GM12864 (cell line): ENCODE data around the gene ADAMTS9.

Experiments
- DNase-seq: peaks from one replicate; pipeline ENCODE4 v3.0.0-alpha.2; 2011; ENCODE audit warnings: low read depth
- H3K4me3 ChIP-seq: 2 replicates; pipeline ENCODE4 v1.5.1; 2011; ENCODE audit warnings: mild to moderate bottlenecking, low read depth, low read length, control low read depth
- TF ChIP-seq, protein P1 (sequence below): IDR thresholded peaks from 2 replicates; pipeline ENCODE4 v1.5.1; 2011; ENCODE audit warnings: low read depth, mild to moderate bottlenecking, moderate library complexity, low read length, control low read depth, inconsistent platforms; ENCODE audit errors: missing control alignments

ADAMTS9 gene

DNA sequence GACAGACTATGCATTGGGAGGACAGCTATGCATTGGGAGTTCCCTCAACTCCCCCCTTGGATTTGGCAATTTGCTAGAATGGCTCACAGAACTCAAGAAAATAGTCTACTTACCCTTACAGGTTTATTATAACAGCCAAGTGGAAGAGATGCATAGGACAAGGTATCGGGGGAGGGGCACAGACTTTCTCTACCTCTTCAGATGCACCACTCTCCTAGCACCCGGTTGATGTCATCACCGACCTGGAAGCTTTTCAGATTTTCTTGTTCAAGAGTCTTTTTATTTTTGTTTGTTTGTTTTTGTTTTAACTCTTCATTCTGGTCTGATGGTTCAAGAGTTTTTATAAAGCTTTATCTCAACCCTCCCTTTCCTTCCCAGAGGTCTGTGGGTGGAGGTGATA, 20.7 kb upstream of the ADAMTS9 start:
- TF ChIP-seq, protein P1, sequence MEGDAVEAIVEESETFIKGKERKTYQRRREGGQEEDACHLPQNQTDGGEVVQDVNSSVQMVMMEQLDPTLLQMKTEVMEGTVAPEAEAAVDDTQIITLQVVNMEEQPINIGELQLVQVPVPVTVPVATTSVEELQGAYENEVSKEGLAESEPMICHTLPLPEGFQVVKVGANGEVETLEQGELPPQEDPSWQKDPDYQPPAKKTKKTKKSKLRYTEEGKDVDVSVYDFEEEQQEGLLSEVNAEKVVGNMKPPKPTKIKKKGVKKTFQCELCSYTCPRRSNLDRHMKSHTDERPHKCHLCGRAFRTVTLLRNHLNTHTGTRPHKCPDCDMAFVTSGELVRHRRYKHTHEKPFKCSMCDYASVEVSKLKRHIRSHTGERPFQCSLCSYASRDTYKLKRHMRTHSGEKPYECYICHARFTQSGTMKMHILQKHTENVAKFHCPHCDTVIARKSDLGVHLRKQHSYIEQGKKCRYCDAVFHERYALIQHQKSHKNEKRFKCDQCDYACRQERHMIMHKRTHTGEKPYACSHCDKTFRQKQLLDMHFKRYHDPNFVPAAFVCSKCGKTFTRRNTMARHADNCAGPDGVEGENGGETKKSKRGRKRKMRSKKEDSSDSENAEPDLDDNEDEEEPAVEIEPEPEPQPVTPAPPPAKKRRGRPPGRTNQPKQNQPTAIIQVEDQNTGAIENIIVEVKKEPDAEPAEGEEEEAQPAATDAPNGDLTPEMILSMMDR: no peak
- no peak overlapping the region for H3K4me3 ChIP-seq
- DNase-seq: no peak

DNA sequence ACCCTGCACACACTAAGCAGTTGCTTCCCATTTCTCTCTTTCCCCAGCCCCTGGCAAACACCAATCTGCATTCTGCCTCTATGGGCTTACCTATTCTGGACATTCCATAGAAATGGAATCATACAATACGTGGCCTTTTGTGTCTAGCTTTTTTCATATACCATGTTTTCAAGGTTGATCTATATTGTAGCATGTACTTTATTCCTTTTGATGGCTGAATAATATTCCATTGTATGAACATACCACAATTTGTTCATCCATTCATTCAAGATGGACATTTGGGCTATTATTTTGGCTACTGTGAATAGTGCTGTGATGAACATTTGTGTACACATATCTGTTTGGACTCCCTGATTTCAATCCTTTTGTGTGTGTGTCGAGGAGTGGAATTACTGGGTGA, 18.1 kb upstream of the ADAMTS9 start:
- TF ChIP-seq, protein P1: no peak
- no peak overlapping the region for H3K4me3 ChIP-seq
- DNase-seq: no peak

DNA sequence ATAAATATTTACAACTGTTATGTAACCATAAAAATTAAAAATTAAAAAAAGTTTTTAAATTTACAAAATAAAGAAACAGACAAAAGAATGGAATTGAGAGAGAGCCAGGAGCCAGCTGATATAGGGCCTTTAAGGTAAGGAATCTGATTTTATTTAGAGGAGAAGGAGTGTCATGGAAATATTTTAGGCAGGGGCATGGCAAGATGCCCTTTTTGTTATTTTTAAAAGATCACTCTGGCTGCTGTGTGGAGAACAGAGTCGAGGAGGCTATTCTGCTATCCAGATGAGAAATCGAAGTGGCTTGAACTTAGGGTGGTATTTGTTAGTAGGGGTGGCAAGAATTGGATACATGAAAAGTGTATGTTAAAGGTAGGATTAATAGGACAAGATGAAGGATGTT, 9.1 kb upstream of the ADAMTS9 start:
- TF ChIP-seq, protein P1: no peak
- H3K4me3 ChIP-seq: no peak overlapping the region

DNA sequence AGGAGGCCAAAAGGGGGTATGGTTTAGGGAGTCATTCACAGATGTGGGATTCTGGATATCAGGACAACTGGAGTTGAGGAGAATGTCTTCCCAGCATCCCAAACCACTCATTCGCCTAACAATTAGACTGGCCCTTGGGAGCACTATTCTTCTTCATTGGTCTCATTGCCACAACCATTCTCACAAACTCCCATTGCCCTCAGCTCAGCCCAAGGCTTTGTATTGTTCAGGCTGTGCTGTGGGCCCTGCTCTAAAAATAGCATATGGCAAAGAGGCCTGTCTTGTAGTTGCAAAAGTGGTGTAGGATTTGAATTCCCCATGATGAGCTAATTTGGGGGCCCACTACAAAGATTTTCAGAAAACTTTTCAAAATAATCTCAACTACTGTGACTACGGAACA, 6.3 kb upstream of the ADAMTS9 start:
- DNase-seq: no peak
- no peak overlapping the region for H3K4me3 ChIP-seq
- TF ChIP-seq, protein P1: no peak

More for the DNA sequence above, 9.1 kb upstream of the ADAMTS9 start:
- no peak for DNase-seq

DNA sequence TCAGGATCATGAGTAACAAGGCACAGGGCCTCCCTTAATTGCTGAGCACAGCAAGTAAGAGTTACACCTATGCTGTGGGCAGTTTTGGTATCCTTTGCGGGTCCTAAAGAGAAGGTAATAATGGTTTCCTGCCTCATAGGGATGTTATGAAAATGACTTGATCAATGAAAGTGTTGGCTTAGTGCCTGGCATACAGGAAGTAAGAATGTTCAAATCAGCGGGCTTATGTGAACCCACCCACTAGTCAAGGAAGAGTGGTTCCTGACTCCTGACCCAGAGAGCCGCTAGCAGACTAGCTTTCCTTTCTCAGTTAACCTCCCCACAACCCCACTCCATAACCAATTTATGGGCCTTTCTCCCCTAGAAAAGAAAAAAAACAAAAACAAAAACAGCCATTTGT, 5.2 kb upstream of the ADAMTS9 start:
- TF ChIP-seq, protein P1: no peak
- H3K4me3 ChIP-seq: no peak overlapping the region
- no peak for DNase-seq

DNA sequence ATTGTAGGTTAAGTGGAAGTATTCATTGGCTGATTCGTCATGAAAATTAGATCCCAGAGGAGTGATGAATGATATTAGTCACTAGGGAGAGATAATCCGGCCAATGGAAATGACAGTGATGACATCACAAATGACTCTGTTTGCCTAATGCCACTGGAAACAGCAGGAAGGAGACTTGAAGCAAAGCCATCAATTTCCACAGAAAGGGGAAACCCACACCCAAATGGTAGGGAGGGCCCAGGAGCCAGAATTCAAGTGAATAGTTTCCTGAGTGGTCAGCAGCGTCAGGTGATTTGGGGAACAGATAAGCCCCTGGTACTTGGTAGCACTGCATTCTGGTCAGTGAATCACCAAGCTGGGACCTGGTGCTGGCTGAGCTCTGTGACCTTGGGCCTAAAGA, 3.3 kb upstream of the ADAMTS9 start:
- TF ChIP-seq, protein P1: no peak
- H3K4me3 ChIP-seq: no peak overlapping the region
- no peak for DNase-seq

DNA sequence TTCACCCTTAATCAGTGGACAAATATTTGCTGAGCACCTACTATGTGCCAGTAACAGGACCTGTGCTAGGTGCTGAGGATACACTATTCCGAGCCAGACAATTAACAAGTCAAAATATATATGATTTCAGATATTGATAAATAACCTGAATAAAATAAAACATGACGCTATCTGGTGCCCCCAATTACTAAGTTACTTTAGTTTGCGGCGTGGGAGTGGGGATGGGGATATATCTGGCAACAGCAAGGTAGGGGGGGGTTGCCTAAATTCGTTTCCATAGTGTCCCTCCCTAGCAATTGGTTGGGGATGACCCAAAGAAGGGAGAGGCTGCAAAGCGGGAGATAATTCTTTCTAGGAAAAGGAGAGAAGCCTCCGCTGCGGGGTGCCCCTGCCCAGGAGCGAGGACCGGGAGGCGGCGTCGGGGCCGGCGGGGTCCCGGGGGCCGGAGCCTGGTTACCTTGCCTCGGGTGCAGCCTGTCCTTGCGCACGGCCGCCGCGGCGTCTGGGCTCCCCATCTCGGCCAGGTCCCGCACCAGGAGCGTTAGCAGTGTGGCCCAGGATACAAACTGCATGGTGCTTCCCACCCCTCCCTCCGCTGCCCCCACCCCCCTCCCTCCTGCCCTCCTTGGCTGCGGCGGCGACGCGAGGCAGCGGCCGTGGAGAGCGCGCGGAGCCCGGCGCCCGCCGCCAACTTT, 567 bp downstream of the ADAMTS9 start:
- DNase-seq: no peak
- no peak overlapping the region for H3K4me3 ChIP-seq
- TF ChIP-seq, protein P1: no peak
